BJ (cell line): ENCODE results near the gene TUBG1. TPM values are rescaled to one million over a fixed set of nuclear protein-coding genes. Genes with fewer than 3 reads are reported as not detected.
"Not testable (repeated sequence)": the region's sequence is repeated elsewhere in the genome, so short reads cannot be mapped to it uniquely, and the experiment has no call there.

ENCODE experiments used
- CTCF ChIA-PET: fragments of 350-600 bp; formaldehyde crosslinking; extraction: SDS; loops from one replicate; lab custom pipeline; 2021; ENCODE audit warnings: antibody characterized with exemption, inconsistent platforms; lab: Yijun Ruan, JAX
- POLR2A ChIA-PET: fragments of 300-600 bp; sonication (Branson Sonifier 250); formaldehyde crosslinking; extraction: SDS; loops from one replicate; lab custom pipeline; 2021; ENCODE audit warnings: antibody characterized with exemption; lab: Charles Lee
- DNase-seq: peaks from one replicate; pipeline ENCODE4 v3.0.0-alpha.2; 2011; ENCODE audit warnings: low read depth
- H3K27me3 ChIP-seq: 2 replicates; pipeline ENCODE4 v1.6.0; 2011; ENCODE audit warnings: low read length; ENCODE audit not compliant: control insufficient read depth, insufficient read depth
- H3K36me3 ChIP-seq: 2 replicates; pipeline ENCODE4 v1.5.1; 2011; ENCODE audit warnings: low read length; ENCODE audit not compliant: control insufficient read depth, insufficient read depth
- H3K4me3 ChIP-seq: 2 replicates; pipeline ENCODE4 v1.5.1; 2011; ENCODE audit warnings: low read depth, mild to moderate bottlenecking, control low read depth, low read length
- CTCF ChIP-seq: IDR thresholded peaks from 2 replicates; pipeline ENCODE4 v1.5.1; 2011; ENCODE audit warnings: low read depth, mild to moderate bottlenecking, control low read depth, inconsistent platforms, low read length, moderate library complexity; ENCODE audit not compliant: insufficient read depth
- polyA plus RNA-seq: library from polyadenylated mRNA; depleted of rRNA; stranded (reverse); fragments of >200 nt; gene quantifications from 2 replicates; pipeline ENCODE4 v1.2.3, GENCODE V29; 2011; rRNA removed

Gene TUBG1
- polyA plus RNA-seq, 1 experiment = 66.1 TPM

DNA sequence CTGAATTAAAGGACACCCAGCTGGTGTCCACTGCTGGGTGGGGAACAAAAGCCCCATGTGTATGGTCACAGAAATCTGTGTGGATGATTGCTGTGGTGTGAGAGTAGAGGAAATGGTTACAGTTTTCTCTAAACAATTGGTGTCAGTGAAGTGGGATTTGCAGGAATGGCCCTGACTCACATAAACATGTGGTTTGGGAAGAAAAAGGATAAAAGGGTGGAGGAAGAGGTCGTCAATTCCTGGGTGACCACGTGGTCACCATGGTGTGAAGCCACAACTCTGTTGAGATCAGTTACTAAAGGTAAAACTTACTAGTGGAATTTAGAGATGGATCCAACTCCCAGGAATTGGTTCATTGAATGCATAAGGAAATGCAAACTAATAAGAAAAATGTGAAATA is 46.0 kb downstream of the TUBG1 start:
- ChIA-PET POLR2A (no interaction called here), CTCF (no interaction called here)
- no peak for TF ChIP-seq CTCF
- Histone ChIP-seq H3K4me3 (no peak overlapping the region), H3K36me3 (no peaks in the 10 kb centered on the region), H3K27me3 (no peaks in the 10 kb centered on the region)
- peak; percentile 31 for DNase-seq

GRCh38 chr17:42657824-42658588 is 48.5 kb downstream of the TUBG1 start:
- CTCF ChIA-PET = interaction anchor here (0.6 to 1.4 kb wide), 3 partner anchors 19 to 436 kb away, joined by 3 to 5 read pairs (median 4); partner anchors contain the start of gene PLEKHH3
- POLR2A ChIA-PET = no interaction called here
- H3K36me3 ChIP-seq = no peaks in the 10 kb centered on the region
- no peak overlapping the region for H3K4me3 ChIP-seq
- H3K27me3 ChIP-seq = no peaks in the 10 kb centered on the region
- TF ChIP-seq CTCF = no peak
- DNase-seq = no peak

DNA sequence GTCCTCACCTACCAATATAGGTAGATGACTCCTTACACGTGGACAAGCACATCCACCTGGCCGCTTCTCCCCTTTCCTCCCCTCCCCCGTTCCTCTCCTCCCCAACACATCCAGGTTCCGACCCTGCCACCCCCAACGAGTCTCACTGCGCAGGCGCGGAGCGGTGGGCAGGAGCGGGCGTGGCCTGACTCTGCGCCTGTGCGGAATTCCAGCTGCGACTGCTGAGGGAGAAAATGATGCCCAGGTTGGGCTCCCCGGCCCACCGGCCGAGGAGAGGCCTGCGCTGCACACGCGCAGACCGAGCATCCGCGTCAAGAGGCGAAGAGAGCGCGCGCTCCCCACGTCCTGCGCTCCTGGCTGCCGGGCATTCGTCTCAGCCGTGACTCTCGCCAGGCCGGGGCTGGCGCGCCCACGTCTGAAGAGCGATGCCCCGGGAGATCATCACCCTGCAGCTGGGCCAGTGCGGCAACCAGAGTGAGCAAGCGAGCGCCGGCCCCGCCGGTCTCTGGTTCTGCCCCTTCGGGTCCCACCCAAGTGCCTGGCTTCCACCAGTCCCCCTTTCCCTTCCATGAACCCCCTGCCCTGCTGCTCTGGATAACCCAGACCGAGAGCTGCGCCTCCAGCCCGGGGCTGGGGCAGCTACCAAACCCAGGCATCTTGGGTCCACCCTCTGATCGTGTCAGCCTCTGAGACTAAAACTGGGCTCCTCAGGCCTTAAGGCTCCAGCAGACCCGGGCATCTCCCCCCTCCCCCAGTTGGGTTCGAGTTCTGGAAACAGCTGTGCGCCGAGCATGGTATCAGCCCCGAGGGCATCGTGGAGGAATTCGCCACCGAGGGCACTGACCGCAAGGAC is 49.8 kb downstream of the TUBG1 start, which contains the start of gene TUBG2:
Gene TUBG2, plus strand, starts transcription at position 206 of the 853 bp plus-strand sequence. Its CDS starts 220 bp downstream, at position 426.
- Histone ChIP-seq H3K27me3 (no peaks in the 10 kb centered on the region), H3K4me3 (peak within 1 kb of the TSS; percentile 67), H3K36me3 (peaks cover 2% of the 10 kb centered on the region; the same call in 1 of the 2 replicates)
- no peak for TF ChIP-seq CTCF
- no peak for DNase-seq
- ChIA-PET CTCF (interaction anchor here (0.9 to 1.6 kb wide), 6 partner anchors 15 to 81 kb away, joined by 3 to 8 read pairs (median 4); partner anchors contain the start of genes PLEKHH3 and PSMC3IP), POLR2A (no interaction called here)

DNA sequence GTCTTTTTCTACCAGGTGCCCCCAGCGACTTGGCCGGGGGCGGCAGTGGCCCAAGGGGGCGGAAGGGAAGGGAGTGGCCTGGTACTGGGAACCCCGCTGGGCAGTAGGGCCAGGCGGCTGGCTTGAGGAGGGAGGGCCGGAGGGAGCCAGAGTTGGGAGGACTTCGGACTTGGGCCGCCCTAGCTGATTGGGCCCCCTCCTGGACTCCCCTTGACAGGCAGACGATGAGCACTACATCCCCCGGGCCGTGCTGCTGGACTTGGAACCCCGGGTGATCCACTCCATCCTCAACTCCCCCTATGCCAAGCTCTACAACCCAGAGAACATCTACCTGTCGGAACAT is 50.4 kb downstream of the TUBG1 start:
- peak overlapping the region; percentile 67 for H3K4me3 ChIP-seq
- DNase-seq, H3K36me3 ChIP-seq, POLR2A ChIA-PET, H3K27me3 ChIP-seq: not testable (repeated sequence)
- CTCF ChIA-PET = interaction anchor here (1.6 kb wide), 2 partner anchors 14 to 19 kb away, joined by 7 to 8 read pairs; no protein-coding TSS in a partner anchor

GRCh38 chr17:42660692-42661345 is 51.3 kb downstream of the TUBG1 start:
- DNase-seq = no peak
- ChIA-PET POLR2A (interaction anchor here (0.5 to 0.6 kb wide), 2 partner anchors 12 to 53 kb away, joined by 3 read pairs; no protein-coding TSS in a partner anchor), CTCF (interaction anchor here (1.3 to 2.1 kb wide), 3 partner anchors 14 to 20 kb away, joined by 6 to 7 read pairs (median 6); no protein-coding TSS in a partner anchor)
- no peak for TF ChIP-seq CTCF
- H3K36me3 ChIP-seq = peaks cover 4% of the 10 kb centered on the region
- H3K4me3 ChIP-seq = no peak overlapping the region
- H3K27me3 ChIP-seq = no peaks in the 10 kb centered on the region

Other genes with a start within 250 kb of the TUBG1 start
- 62.0 and 74.4 TPM in 2 replicates for gene STAT3, start 221.2 kb upstream of the TUBG1 start, polyA plus RNA-seq
- 607 and 734 TPM in 2 replicates for gene CAVIN1, start 186.4 kb upstream of the TUBG1 start, polyA plus RNA-seq
- gene ATP6V0A1, start 150.8 kb upstream of the TUBG1 start, polyA plus RNA-seq = 22.4 and 37.1 TPM in 2 replicates
- 16.3 and 45.3 TPM in 2 replicates for gene NAGLU, start 73.4 kb upstream of the TUBG1 start, polyA plus RNA-seq
- 0.49 and 0.54 TPM in 2 replicates for gene HSD17B1, start 56.8 kb upstream of the TUBG1 start, polyA plus RNA-seq
- gene COASY, start 47.5 kb upstream of the TUBG1 start, polyA plus RNA-seq = 28.6 and 41.5 TPM in 2 replicates
- 40.9 and 50.1 TPM in 2 replicates for gene MLX, start 42.6 kb upstream of the TUBG1 start, polyA plus RNA-seq
- gene PSMC3IP, start 32.0 kb upstream of the TUBG1 start, polyA plus RNA-seq = 3.4 and 5.8 TPM in 2 replicates
- gene RETREG3, start 309 bp upstream of the TUBG1 start, polyA plus RNA-seq = 28.4 and 54.4 TPM in 2 replicates
- 11.4 and 15.1 TPM in 2 replicates for gene TUBG2, start 49.6 kb downstream of the TUBG1 start, polyA plus RNA-seq
- 5.6 and 9.1 TPM in 2 replicates for gene PLEKHH3, start 67.3 kb downstream of the TUBG1 start, polyA plus RNA-seq
- 0.91 and 2.3 TPM in 2 replicates for gene CCR10, start 72.2 kb downstream of the TUBG1 start, polyA plus RNA-seq
- 51.8 and 90.6 TPM in 2 replicates for gene CNTNAP1, start 72.8 kb downstream of the TUBG1 start, polyA plus RNA-seq
- 30.4 and 32.0 TPM in 2 replicates for gene EZH1, start 135.4 kb downstream of the TUBG1 start, polyA plus RNA-seq
- gene RAMP2, start 151.5 kb downstream of the TUBG1 start, polyA plus RNA-seq = 1.7 and 2.8 TPM in 2 replicates
- gene VPS25, start 163.8 kb downstream of the TUBG1 start, polyA plus RNA-seq = 143 and 181 TPM in 2 replicates
- gene WNK4, start 170.9 kb downstream of the TUBG1 start, polyA plus RNA-seq = 2.1 and 2.9 TPM in 2 replicates
- gene COA3, start 189.0 kb downstream of the TUBG1 start, polyA plus RNA-seq = 82.8 and 91.9 TPM in 2 replicates
- 0.29 and 0.45 TPM in 2 replicates for gene CNTD1, start 189.2 kb downstream of the TUBG1 start, polyA plus RNA-seq
- gene BECN1, start 214.6 kb downstream of the TUBG1 start, polyA plus RNA-seq = 118 and 126 TPM in 2 replicates
- 65.7 and 101 TPM in 2 replicates for gene PSME3, start 223.7 kb downstream of the TUBG1 start, polyA plus RNA-seq
- 0.37 and 0.43 TPM in 2 replicates for gene AOC2, start 234.9 kb downstream of the TUBG1 start, polyA plus RNA-seq
- gene AOC3, start 241.5 kb downstream of the TUBG1 start, polyA plus RNA-seq = 0.10 and 0.22 TPM in 2 replicates